Uterus (tissue), 4 donors: ENCODE results near the gene CEBPB. TPM values are rescaled to one million over a fixed set of nuclear protein-coding genes. Genes with fewer than 3 reads are reported as not detected.
"Not testable (repeated sequence)": the region's sequence is repeated elsewhere in the genome, so short reads cannot be mapped to it uniquely, and the experiment has no call there.

Experiments
- DNase-seq, 2 donors: peaks; one replicate each; pipeline ENCODE4 v3.0.0-alpha.2; 2019 to 2020
- H3K27ac ChIP-seq, 2 donors: fragments of 200-600 bp; sonication (generic); 1 replicate in 1 of 2; 2 replicates in 1 of 2; pipeline ENCODE4 v1.5.1; 2016 to 2018
- H3K27me3 ChIP-seq, 2 donors: fragments of 200-600 bp; sonication (generic); one replicate each; pipeline ENCODE4 v1.5.1; 2018 to 2019; ENCODE audit warnings: control low read depth in 1 of 2
- H3K36me3 ChIP-seq, 2 donors: fragments of 200-600 bp; sonication (generic); one replicate each; pipeline ENCODE4 v1.5.1; 2019; ENCODE audit warnings: control low read depth in 1 of 2
- H3K4me1 ChIP-seq, 2 donors: fragments of 200-600 bp; sonication (generic); one replicate each; pipeline ENCODE4 v1.5.1; 2018 to 2019; ENCODE audit warnings: control low read depth in 1 of 2
- H3K4me3 ChIP-seq, 2 donors: fragments of 200-600 bp; sonication (generic); 1 replicate in 1 of 2; 2 replicates in 1 of 2; pipeline ENCODE4 v1.5.1; 2018 to 2019; ENCODE audit warnings: mild to moderate bottlenecking in 1 of 2
- H3K9me3 ChIP-seq, 2 donors: fragments of 200-600 bp; sonication (generic); one replicate each; pipeline ENCODE4 v1.5.1; 2019; ENCODE audit warnings: control low read depth in 1 of 2
- POLR2A ChIP-seq, 2 donors: fragments of 450-650 bp; IDR thresholded peaks; one replicate each; pipeline ENCODE4 v1.6.1; 2016; ENCODE audit warnings: antibody characterized with exemption in 2 of 2, mild to moderate bottlenecking in 1 of 2, moderate library complexity in 1 of 2
- intact Hi-C: fragments of 100-400 bp; cut with DNase I; formaldehyde crosslinking; loops from one replicate; pipeline ENCODE4 v1.15.1; 2023; ENCODE audit warnings: low total_unique reads
- total RNA-seq, 4 donors: library from RNA; depleted of rRNA in 3 of 4; stranded (reverse); fragments of >200 nt in 3 of 4; gene quantifications; one replicate each; pipeline versions ENCODE4 v1.1.0 to v1.2.4, GENCODE V29; 2014 to 2023
- TF ChIP-seq, protein P1 (sequence below), 4 experiments: fragments of 200-600 bp in 2 of 4; fragments of 450-650 bp in 2 of 4; sonication (generic) in 2 of 4; IDR thresholded peaks; one replicate each; pipeline ENCODE4 v1.5.1; 2016 to 2019; ENCODE audit warnings: antibody characterized with exemption in 4 of 4, mild to moderate bottlenecking in 2 of 4, moderate library complexity in 1 of 4
- donor health status: DM: yes; HTN: yes; CAD: no.

CEBPB gene
- total RNA-seq, 4 donors from 2014 or later = 15.6 to 100 (median 59.9) TPM

DNA sequence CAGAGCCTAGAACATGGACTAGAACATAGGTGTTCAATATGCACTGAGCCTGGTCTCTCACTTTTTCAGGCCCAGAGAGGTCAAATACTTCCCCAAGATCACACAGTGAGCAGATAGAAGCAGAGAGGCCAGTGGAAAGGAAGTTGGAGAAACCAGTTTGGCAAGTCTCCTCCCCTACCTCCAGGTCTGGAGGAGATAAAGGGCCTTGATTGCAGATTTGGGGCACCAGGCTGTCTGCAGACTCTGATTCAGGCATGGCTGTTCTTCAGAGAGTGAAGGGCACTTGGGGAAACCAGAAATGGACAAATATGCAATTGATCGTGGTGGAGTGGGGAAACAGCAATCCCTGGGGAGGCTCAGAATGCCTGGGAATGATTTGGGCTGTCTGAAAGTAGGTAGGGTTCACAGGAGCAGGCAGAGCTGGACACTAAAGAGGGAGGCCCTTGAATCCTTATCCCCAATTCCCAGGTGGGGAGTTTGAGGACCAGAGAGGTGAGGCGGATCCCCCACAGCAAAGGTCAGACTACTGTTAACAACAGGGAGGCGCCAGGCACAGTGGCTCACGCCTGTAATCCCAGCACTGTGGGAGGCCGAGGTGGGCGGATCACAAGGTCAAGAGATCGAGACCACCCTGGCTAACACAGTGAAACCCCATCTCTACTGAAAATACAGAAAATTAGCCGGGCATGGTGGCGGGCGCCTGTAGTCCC, 39.4 kb upstream of the CEBPB start:
- Histone ChIP-seq H3K36me3 (no peaks in the 10 kb centered on the region), H3K4me3 (no peak overlapping the region), H3K9me3 (no peaks in the 10 kb centered on the region), H3K27ac (peak overlapping the region; percentile 1 to 83), H3K27me3 (no peaks in the 10 kb centered on the region), H3K4me1 (peaks cover 0 to 20% of the 10 kb centered on the region in 2 donors)
- no peak for DNase-seq
- TF ChIP-seq POLR2A (IDR thresholded peaks at IDR 0.05) = no peak
- TF ChIP-seq, protein P1, sequence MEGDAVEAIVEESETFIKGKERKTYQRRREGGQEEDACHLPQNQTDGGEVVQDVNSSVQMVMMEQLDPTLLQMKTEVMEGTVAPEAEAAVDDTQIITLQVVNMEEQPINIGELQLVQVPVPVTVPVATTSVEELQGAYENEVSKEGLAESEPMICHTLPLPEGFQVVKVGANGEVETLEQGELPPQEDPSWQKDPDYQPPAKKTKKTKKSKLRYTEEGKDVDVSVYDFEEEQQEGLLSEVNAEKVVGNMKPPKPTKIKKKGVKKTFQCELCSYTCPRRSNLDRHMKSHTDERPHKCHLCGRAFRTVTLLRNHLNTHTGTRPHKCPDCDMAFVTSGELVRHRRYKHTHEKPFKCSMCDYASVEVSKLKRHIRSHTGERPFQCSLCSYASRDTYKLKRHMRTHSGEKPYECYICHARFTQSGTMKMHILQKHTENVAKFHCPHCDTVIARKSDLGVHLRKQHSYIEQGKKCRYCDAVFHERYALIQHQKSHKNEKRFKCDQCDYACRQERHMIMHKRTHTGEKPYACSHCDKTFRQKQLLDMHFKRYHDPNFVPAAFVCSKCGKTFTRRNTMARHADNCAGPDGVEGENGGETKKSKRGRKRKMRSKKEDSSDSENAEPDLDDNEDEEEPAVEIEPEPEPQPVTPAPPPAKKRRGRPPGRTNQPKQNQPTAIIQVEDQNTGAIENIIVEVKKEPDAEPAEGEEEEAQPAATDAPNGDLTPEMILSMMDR (IDR thresholded peaks at IDR 0.05) = no peak
- intact Hi-C loops = no loop called here

DNA sequence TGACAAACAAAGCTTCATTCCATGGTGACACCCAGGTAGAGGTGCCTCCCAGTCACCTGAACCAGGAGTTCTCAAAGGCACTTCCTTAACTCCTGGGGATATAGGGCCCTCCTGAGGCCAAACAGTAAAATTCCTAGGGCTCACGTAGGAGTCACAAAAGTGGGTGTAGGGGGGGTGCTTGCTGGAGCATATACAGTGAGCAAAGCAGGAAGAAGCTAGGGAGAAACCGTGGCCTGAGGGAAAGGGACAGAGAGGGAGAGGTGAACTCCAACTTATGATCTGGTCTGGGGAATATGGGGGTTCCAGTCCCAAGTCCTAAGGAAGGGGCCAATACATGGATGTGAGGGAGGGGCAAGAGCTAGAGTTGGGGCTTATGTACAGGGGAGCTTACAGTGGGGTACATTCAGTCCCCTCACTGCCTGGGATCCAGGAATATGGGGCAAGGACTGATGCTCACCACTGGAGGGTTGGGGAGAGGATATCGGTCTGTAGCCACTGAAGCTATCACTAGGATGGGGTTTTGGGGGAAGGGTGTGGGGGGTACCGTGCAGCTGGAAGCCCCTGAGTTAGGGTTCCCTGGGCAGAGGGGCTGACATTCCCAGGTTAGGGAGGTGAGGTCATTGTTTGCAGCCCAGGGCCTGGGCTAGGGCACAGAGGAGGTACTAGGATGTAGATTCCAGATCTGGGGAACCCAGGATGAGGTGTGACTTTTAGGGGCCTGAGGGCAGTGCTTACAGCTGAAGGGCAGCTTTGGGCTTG, 38.1 kb upstream of the CEBPB start:
- Histone ChIP-seq H3K4me1 (peaks cover 0 to 20% of the 10 kb centered on the region in 2 donors), H3K36me3 (no peaks in the 10 kb centered on the region), H3K27me3 (no peaks in the 10 kb centered on the region), H3K4me3 (peak overlapping the region; percentile 82 to 89), H3K27ac (peak overlapping the region; percentile 83 to 86), H3K9me3 (no peaks in the 10 kb centered on the region)
- TF ChIP-seq, protein P1 (IDR thresholded peaks at IDR 0.05) = no peak
- TF ChIP-seq POLR2A (IDR thresholded peaks at IDR 0.05) = no peak
- DNase-seq = no peak
- intact Hi-C loops = no loop called here

DNA sequence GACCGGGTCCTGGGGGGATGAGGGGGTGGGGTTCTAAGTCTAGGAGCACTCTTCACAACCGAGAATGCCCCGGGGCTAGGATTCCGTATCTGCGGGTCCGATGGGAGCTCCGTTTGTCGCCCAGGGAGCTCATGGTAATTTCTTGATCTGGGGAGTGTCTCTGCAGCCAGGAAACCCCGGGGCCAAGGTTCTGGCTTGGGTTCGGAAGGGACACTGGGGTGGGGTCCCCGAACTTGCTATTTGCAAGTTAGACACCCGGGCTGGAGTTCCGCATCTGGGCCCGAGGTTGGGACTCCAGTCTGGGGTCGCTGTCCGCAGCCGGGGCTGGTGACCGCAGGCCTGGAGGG, 37.5 kb upstream of the CEBPB start:
- peaks cover 0 to 20% of the 10 kb centered on the region in 2 donors for H3K4me1 ChIP-seq
- intact Hi-C loops = no loop called here
- peak in 1 of 2 donors; percentile 46 for DNase-seq

DNA sequence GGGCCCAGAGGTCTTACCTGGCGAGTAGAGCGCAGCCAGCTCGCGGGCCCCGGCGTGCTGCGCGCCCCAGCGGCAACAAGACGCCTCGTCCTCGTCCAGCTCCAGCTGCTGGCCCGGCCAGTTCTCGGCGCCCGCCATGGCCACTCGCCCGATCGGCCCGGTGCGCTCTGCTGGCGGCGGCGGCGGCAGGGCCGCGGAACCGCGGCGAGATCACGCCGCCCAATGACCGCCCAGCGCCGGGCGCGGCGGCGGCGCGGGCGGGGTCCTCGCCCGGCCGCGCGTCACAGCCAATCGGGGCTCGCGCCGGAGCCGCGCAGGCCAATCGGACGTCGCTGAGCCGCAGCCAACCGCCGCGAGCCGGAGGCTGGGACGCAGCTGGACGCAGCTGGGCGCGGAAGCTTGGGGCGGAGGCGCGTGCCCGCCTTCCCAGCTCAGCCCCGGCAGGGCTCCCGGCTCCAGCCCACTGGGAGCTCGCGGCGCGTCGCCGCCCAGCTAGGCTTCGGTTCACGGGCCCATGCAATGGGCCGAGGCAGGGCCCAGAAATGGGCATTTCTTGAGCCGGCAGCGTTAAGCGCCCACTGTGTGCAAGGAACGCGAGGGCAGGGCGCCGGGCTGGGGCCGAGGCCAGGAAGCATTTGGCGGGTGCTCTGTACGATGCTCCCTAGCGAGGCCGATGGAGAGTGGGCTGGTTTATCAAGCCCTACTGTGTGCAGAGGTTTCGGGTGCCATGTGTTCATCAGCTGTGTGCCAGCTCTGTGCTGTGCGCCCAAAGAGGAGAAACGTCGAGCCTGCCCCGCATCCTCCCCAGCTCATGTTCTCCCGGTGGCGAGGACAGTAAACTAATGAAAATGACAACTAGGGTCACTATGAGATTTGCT, 36.9 kb upstream of the CEBPB start, which contains the start of gene PEDS1:
Gene PEDS1, minus strand, starts transcription at position 224 of the 878 bp plus-strand sequence. Its CDS starts 86 bp downstream, at position 138.
- intact Hi-C loops = no loop called here

More for the DNA sequence above, 37.5 kb upstream of the CEBPB start:
- H3K9me3 ChIP-seq = no peaks in the 10 kb centered on the region
- H3K27me3 ChIP-seq = no peaks in the 10 kb centered on the region
- no peaks in the 10 kb centered on the region for H3K36me3 ChIP-seq
- H3K27ac ChIP-seq = peak overlapping the region; percentile 83 to 86
- TF ChIP-seq POLR2A (IDR thresholded peaks at IDR 0.05) = no peak
- TF ChIP-seq, protein P1 (IDR thresholded peaks at IDR 0.05) = no peak
- H3K4me3 ChIP-seq = peak overlapping the region; percentile 82 to 89

DNA sequence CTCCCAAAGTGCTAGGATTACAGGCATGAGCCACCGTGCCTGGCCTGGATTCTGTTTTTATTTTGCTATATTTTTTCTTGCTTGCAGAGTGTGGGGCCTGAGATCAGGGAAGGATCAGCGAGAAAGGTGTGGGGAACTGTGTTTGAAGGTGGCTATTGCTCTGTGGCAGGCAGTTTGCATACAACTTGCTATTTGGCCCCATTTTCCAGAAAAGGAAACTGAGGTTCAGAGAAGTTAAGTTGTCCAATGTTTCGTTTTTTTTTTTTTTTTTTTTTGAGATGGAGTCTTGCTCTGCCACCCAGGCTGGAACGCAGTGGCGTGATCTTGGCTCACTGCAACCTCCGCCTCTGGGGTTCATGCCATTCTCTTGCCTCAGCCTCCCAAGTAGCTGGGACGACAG, 29.1 kb upstream of the CEBPB start:
- H3K27me3 ChIP-seq, H3K27ac ChIP-seq, DNase-seq, intact Hi-C loops, H3K4me3 ChIP-seq, H3K36me3 ChIP-seq, H3K4me1 ChIP-seq, H3K9me3 ChIP-seq: not testable (repeated sequence)

More for the DNA sequence above, 36.9 kb upstream of the CEBPB start, which contains the start of gene PEDS1:
- peak; percentile 86 to 91 for DNase-seq
- H3K4me1 ChIP-seq = peaks cover 0 to 20% of the 10 kb centered on the region in 2 donors
- H3K27me3 ChIP-seq = no peaks in the 10 kb centered on the region
- H3K9me3 ChIP-seq = no peaks in the 10 kb centered on the region
- H3K27ac ChIP-seq = peak within 1 kb of the TSS; percentile 83 to 86
- TF ChIP-seq, protein P1 (IDR thresholded peaks at IDR 0.05) = peak in 2 of 4 experiments; percentile 7 to 9
- peak; percentile 84 to 94 for TF ChIP-seq POLR2A (IDR thresholded peaks at IDR 0.05)
- H3K4me3 ChIP-seq = peak within 1 kb of the TSS; percentile 82 to 89
- no peaks in the 10 kb centered on the region for H3K36me3 ChIP-seq
